Right lobe of liver (tissue), 6 donors: Measurements from ENCODE around the gene HEXIM2. TPM values are rescaled to one million over a fixed set of nuclear protein-coding genes. Genes with fewer than 3 reads are reported as not detected.

Source experiments
- ATAC-seq, 4 donors: fragments of 200-7000 bp; cut with Tn5 transposase; one replicate each; pipeline ENCODE4 v1.9.1; 2020; ENCODE audit warnings: mild to moderate bottlenecking in 4 of 4, moderate library complexity in 4 of 4
- DNase-seq, 3 donors: peaks; one replicate each; pipeline ENCODE4 v3.0.0-alpha.2; 2020
- H3K27ac ChIP-seq, 3 donors: fragments of 200-600 bp; one replicate each; pipeline ENCODE4 v1.8.0; 2022
- H3K27me3 ChIP-seq, 2 donors: fragments of 200-600 bp; one replicate each; pipeline ENCODE4 v1.8.0; 2022
- H3K36me3 ChIP-seq, 4 donors: fragments of 200-600 bp; sonication (generic) in 1 of 4; one replicate each; pipeline versions ENCODE4 v1.5.1 to v1.8.0; 2017 to 2022; ENCODE audit warnings: control low read depth in 1 of 4
- H3K4me1 ChIP-seq, 4 donors: fragments of 200-600 bp; sonication (generic) in 1 of 4; one replicate each; pipeline versions ENCODE4 v1.5.1 to v1.8.0; 2017 to 2022; ENCODE audit warnings: control low read depth in 1 of 4
- H3K4me3 ChIP-seq, 3 donors: fragments of 200-600 bp; one replicate each; pipeline ENCODE4 v1.8.0; 2022
- H3K9me3 ChIP-seq, 4 donors: fragments of 200-600 bp; sonication (generic) in 1 of 4; one replicate each; pipeline versions ENCODE4 v1.5.1 to v1.8.0; 2017 to 2022; ENCODE audit warnings: control low read depth in 1 of 4
- POLR2A ChIP-seq: fragments of 450-650 bp; IDR thresholded peaks from one replicate; pipeline ENCODE4 v1.6.1; 2017; ENCODE audit warnings: antibody characterized with exemption, mild to moderate bottlenecking
- WGBS: methylation state at CpG from one replicate; pipeline ENCODE4 v1.1.6; 2018; ENCODE audit warnings: low coverage, low lambda C conversion rate; ENCODE audit not compliant: insufficient coverage; ENCODE audit errors: missing lambda C conversion rate; 5-methylcytosine and 5-hydroxymethylcytosine counted together
- intact Hi-C, 2 donors: fragments of 100-400 bp; cut with DNase I; formaldehyde crosslinking; loops; one replicate each; pipeline versions ENCODE4 v1.11.2 to v1.14.1; 2022
- total RNA-seq, 6 experiments: library from RNA; depleted of rRNA in 2 of 6; stranded (reverse); fragments of >200 nt in 2 of 6; fragmentation: NEBNext Ultra II Directional in 3 of 6; extraction: Animal tissue kit (Norgen Biotek cat#: 25700) in 3 of 6; gene quantifications; one replicate each; pipeline versions ENCODE4 v1.1.0 to v1.2.4, GENCODE V29; 2016 to 2023
- TF ChIP-seq, protein P1 (sequence below), 4 donors: fragments of 200-600 bp in 3 of 4; fragments of 450-650 bp in 1 of 4; IDR thresholded peaks; one replicate each; pipeline versions ENCODE4 v1.5.1 to v1.8.0; 2016 to 2022; ENCODE audit warnings: antibody characterized with exemption in 4 of 4, mild to moderate bottlenecking in 2 of 4
- donor health status: DM: no; HTN: yes; CAD: no.
- donor health status: DM: no; HTN: no; CAD: no.
- donor health status: DM: no; HTN: no; CAD: no.
- donor health status: DM: no; HTN: yes; CAD: no.
- donor health status: DM: no; HTN: yes; CAD: no.

The HEXIM2 gene
- total RNA-seq, 6 experiments from 2014 or later = 2.6 to 13.5 (median 5.4) TPM

- Histone ChIP-seq H3K9me3 (no peaks in the 10 kb centered on the region), H3K36me3 (no peaks in the 10 kb centered on the region), H3K4me1 (no peaks in the 10 kb centered on the region), H3K27me3 (no peaks in the 10 kb centered on the region), H3K4me3 (no peak overlapping the region), H3K27ac (no peak overlapping the region)
- WGBS = 97% methylated on average over 4 of the region's 5 CpGs
- intact Hi-C loops = no loop called here
- TF ChIP-seq, protein P1, sequence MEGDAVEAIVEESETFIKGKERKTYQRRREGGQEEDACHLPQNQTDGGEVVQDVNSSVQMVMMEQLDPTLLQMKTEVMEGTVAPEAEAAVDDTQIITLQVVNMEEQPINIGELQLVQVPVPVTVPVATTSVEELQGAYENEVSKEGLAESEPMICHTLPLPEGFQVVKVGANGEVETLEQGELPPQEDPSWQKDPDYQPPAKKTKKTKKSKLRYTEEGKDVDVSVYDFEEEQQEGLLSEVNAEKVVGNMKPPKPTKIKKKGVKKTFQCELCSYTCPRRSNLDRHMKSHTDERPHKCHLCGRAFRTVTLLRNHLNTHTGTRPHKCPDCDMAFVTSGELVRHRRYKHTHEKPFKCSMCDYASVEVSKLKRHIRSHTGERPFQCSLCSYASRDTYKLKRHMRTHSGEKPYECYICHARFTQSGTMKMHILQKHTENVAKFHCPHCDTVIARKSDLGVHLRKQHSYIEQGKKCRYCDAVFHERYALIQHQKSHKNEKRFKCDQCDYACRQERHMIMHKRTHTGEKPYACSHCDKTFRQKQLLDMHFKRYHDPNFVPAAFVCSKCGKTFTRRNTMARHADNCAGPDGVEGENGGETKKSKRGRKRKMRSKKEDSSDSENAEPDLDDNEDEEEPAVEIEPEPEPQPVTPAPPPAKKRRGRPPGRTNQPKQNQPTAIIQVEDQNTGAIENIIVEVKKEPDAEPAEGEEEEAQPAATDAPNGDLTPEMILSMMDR (IDR thresholded peaks at IDR 0.05) = no peak
- no peak for TF ChIP-seq POLR2A
- DNase-seq = no peak
- no peak for ATAC-seq
Observed at GRCh38 chr17:45184144-45184543, 22.5 kb downstream of the HEXIM2 start.

GRCh38 chr17:45186801-45187354, 25.2 kb downstream of the HEXIM2 start:
- no peak for ATAC-seq
- no peak overlapping the region for H3K27ac ChIP-seq

DNA sequence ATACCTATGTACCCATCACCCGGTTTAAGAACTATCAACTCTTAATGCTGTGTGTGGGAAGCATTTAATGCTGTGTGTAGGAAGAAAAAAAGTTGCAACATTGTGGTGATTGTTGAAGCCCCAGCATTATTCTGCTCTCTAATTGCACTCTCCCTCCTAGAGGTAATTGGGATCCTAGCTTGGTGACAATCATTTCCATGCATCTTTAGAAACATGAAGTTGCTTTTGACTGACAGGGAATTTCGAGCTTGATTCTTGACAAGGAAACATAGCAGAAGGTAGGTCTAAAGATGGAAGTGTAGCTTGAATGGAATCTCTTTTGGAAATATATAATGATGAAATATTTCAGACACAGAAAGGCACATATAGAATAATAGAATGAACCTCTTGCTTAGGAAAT, 27.3 kb downstream of the HEXIM2 start:
- TF ChIP-seq POLR2A = no peak
- TF ChIP-seq, protein P1 (IDR thresholded peaks at IDR 0.05) = no peak
- DNase-seq = no peak
- no peak for ATAC-seq
- 79% methylated on average over 2 of the region's 2 CpGs for WGBS
- H3K4me1 ChIP-seq = peaks cover 0 to 35% (median 16%) of the 10 kb centered on the region in 4 donors
- H3K27me3 ChIP-seq = no peaks in the 10 kb centered on the region
- no peaks in the 10 kb centered on the region for H3K9me3 ChIP-seq
- no peak overlapping the region for H3K4me3 ChIP-seq
- no peak overlapping the region for H3K27ac ChIP-seq
- intact Hi-C loops = no loop called here
- H3K36me3 ChIP-seq = no peaks in the 10 kb centered on the region

More at GRCh38 chr17:45186801-45187354, 25.2 kb downstream of the HEXIM2 start:
- Histone ChIP-seq H3K27me3 (no peaks in the 10 kb centered on the region), H3K4me3 (no peak overlapping the region), H3K4me1 (peaks cover 0 to 23% (median 10%) of the 10 kb centered on the region in 4 donors), H3K36me3 (no peaks in the 10 kb centered on the region), H3K9me3 (no peaks in the 10 kb centered on the region)
- WGBS = 54% methylated on average over 5 of the region's 7 CpGs
- TF ChIP-seq, protein P1 (IDR thresholded peaks at IDR 0.05) = no peak
- TF ChIP-seq POLR2A = no peak
- DNase-seq = no peak
- intact Hi-C loops = no loop called here

DNA sequence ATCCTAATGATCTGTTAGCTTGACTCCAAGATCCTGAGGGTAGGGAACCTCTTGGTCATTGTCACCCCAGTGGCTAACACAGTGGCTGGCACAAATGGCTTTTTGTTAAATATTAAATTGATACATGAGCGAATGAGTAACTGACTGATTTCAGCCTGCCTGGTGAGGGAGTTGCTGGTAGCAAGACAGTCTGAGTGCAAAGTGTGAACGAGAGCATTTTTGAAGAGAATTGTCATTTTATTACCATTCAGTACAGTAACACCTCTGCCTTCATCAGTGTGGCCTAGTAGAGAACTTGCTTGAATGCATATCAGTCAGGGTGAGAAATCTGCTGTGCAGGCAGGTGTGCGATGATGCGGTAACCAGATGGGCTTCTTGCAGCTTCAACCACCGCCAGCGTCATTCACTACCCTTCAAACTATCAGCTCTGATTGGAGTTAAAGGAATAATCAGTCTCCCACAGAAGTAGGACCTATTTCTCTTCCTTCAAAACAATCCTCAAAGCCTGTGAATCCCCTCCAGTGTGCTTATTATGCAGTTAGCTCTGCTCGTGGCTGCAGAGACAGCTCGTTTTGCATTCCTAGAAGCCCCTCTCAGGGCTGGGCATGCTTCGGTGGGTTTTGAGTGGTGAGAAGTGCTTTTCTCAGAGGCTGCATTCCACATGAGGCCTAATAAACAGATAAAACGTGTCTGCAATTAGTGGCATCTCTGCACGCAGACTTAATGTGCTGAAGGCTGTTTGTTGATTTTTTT, 29.0 kb downstream of the HEXIM2 start:
- Histone ChIP-seq H3K9me3 (no peaks in the 10 kb centered on the region), H3K4me3 (no peak overlapping the region), H3K27ac (peak overlapping the region; percentile 51 to 78 (median 60)), H3K4me1 (peaks cover 0 to 35% (median 16%) of the 10 kb centered on the region in 4 donors), H3K36me3 (no peaks in the 10 kb centered on the region), H3K27me3 (no peaks in the 10 kb centered on the region)
- DNase-seq (peak in 1 of 3 donors; percentile 63), ATAC-seq (peak; percentile 85 to 93 (median 90))
- intact Hi-C loops = no loop called here
- 35% methylated on average over 9 of the region's 11 CpGs for WGBS
- TF ChIP-seq POLR2A = no peak
- TF ChIP-seq, protein P1 (IDR thresholded peaks at IDR 0.05) = no peak
